Smooth muscle cell (in vitro differentiated cells): Measurements from ENCODE around the gene AKR1C8. TPM values are rescaled to one million over a fixed set of nuclear protein-coding genes. Genes with fewer than 3 reads are reported as not detected.

Experiments used
- DNase-seq: peaks from one replicate; lab custom pipeline; 2025; ENCODE audit not compliant: unreplicated experiment; lab: John Stamatoyannopoulos, UW
- H2AFZ ChIP-seq: fragments of 200-600 bp; sonication (generic); 2 replicates; pipeline ENCODE4 v1.6.0; 2016; ENCODE audit warnings: antibody characterized with exemption, low read depth, mild to moderate bottlenecking
- H3F3A ChIP-seq: fragments of 200-600 bp; sonication (generic); 2 replicates; pipeline ENCODE4 v1.6.0; 2017; ENCODE audit warnings: antibody characterized with exemption, low read depth
- H3K27ac ChIP-seq: fragments of 200-600 bp; sonication (generic); 2 replicates; pipeline ENCODE4 v1.5.1; 2016; ENCODE audit warnings: low read depth, mild to moderate bottlenecking
- H3K27me3 ChIP-seq: fragments of 200-600 bp; sonication (generic); 2 replicates; pipeline ENCODE4 v1.6.1; 2016; ENCODE audit warnings: low read depth, mild to moderate bottlenecking
- H3K36me3 ChIP-seq: fragments of 200-600 bp; sonication (generic); 2 replicates; pipeline ENCODE4 v1.5.1; 2016; ENCODE audit warnings: low read depth
- H3K4me1 ChIP-seq: fragments of 200-600 bp; sonication (generic); 2 replicates; pipeline ENCODE4 v1.5.1; 2016; ENCODE audit warnings: low read depth
- H3K4me2 ChIP-seq: fragments of 200-600 bp; sonication (generic); 2 replicates; pipeline ENCODE4 v1.6.0; 2016; ENCODE audit warnings: mild to moderate bottlenecking
- H3K4me3 ChIP-seq: fragments of 200-600 bp; sonication (generic); 2 replicates; pipeline ENCODE4 v1.5.1; 2016; ENCODE audit warnings: mild to moderate bottlenecking
- H3K79me2 ChIP-seq: fragments of 200-600 bp; sonication (generic); 2 replicates; pipeline ENCODE4 v1.6.0; 2016; ENCODE audit warnings: low read depth, mild to moderate bottlenecking
- H3K9ac ChIP-seq: fragments of 200-600 bp; sonication (generic); 2 replicates; pipeline ENCODE4 v1.6.0; 2016; ENCODE audit warnings: low read depth
- H3K9me3 ChIP-seq: fragments of 200-600 bp; sonication (generic); replicated peaks from 2 replicates; pipeline ENCODE4 v1.5.1; 2016; ENCODE audit warnings: low read depth
- H4K20me1 ChIP-seq: fragments of 200-600 bp; sonication (generic); 2 replicates; pipeline ENCODE4 v1.6.0; 2016; ENCODE audit warnings: low read depth
- WGBS: methylation state at CpG from one replicate; pipeline ENCODE4 v1.1.7; 2016; ENCODE audit warnings: low lambda C conversion rate; 5-methylcytosine and 5-hydroxymethylcytosine counted together
- polyA plus RNA-seq: library from polyadenylated mRNA; unstranded; fragments of >200 nt; fragmentation: Nextera tagmentation; extraction: Ambion mirVana; gene quantifications from 2 replicates; pipeline ENCODE4 v1.2.1, GENCODE V29; 2016
- total RNA-seq: library from RNA; depleted of rRNA; stranded (reverse); fragments of >200 nt; gene quantifications from 2 replicates; pipeline ENCODE4 v1.2.3, GENCODE V29; 2014
- TF ChIP-seq, protein P1 (sequence below): fragments of 200-600 bp; sonication (generic); IDR thresholded peaks from 2 replicates; pipeline ENCODE4 v1.5.1; 2017; ENCODE audit warnings: borderline replicate concordance, mild to moderate bottlenecking, antibody characterized with exemption; ENCODE audit not compliant: insufficient read depth, poor library complexity, severe bottlenecking

Gene AKR1C8
- total and polyA plus RNA-seq, 2 experiments from 2014 or later, result not detected

DNA sequence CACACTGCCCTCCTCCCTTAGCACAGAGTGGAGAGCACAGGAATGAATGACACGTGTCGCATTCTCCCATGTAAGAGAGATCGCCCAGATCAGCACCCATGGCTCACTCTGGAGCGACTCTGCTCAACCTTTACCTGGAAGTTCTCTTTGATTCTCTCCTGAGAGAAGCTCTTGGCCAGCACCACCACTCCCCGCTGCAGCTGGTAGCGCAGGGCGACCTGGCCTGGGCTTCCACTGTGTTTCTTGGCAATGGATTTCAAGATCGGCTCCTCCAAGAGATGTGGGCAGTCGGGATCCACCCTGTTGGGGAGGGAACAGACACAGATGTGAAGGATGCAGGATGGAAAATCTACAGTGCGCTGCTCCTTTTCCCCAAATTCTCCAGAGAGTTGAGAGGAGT, 27.4 kb downstream of the AKR1C8 start:
- peaks cover 5% of the 10 kb centered on the region for H3K9me3 ChIP-seq
- H3K9ac ChIP-seq, result no peak overlapping the region
- no peaks in the 10 kb centered on the region for H3K36me3 ChIP-seq
- H3K4me2 ChIP-seq, result no peak overlapping the region
- H3K4me3 ChIP-seq, result no peak overlapping the region
- no peaks in the 10 kb centered on the region for H3K79me2 ChIP-seq
- H3K27me3 ChIP-seq, result no peaks in the 10 kb centered on the region
- no peak overlapping the region for H2AFZ ChIP-seq
- H4K20me1 ChIP-seq, result no peaks in the 10 kb centered on the region
- H3K27ac ChIP-seq, result no peak overlapping the region
- no peaks in the 10 kb centered on the region for H3F3A ChIP-seq
- no peak for DNase-seq
- TF ChIP-seq, protein P1, sequence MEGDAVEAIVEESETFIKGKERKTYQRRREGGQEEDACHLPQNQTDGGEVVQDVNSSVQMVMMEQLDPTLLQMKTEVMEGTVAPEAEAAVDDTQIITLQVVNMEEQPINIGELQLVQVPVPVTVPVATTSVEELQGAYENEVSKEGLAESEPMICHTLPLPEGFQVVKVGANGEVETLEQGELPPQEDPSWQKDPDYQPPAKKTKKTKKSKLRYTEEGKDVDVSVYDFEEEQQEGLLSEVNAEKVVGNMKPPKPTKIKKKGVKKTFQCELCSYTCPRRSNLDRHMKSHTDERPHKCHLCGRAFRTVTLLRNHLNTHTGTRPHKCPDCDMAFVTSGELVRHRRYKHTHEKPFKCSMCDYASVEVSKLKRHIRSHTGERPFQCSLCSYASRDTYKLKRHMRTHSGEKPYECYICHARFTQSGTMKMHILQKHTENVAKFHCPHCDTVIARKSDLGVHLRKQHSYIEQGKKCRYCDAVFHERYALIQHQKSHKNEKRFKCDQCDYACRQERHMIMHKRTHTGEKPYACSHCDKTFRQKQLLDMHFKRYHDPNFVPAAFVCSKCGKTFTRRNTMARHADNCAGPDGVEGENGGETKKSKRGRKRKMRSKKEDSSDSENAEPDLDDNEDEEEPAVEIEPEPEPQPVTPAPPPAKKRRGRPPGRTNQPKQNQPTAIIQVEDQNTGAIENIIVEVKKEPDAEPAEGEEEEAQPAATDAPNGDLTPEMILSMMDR, result no peak
- 82% methylated on average over 10 of the region's 10 CpGs for WGBS
- H3K4me1 ChIP-seq, result no peaks in the 10 kb centered on the region

- DNase-seq, result no peak
- no peaks in the 10 kb centered on the region for H3K36me3 ChIP-seq
- TF ChIP-seq, protein P1, result no peak
- no peaks in the 10 kb centered on the region for H3K27me3 ChIP-seq
- H4K20me1 ChIP-seq, result no peaks in the 10 kb centered on the region
- no peak overlapping the region for H3K4me2 ChIP-seq
- H3K79me2 ChIP-seq, result no peaks in the 10 kb centered on the region
- H3K9me3 ChIP-seq, result peaks cover under 1% of the 10 kb centered on the region
- no peaks in the 10 kb centered on the region for H3K4me1 ChIP-seq
- 58% methylated on average over 1 of the region's 1 CpG for WGBS
- no peak overlapping the region for H2AFZ ChIP-seq
- H3F3A ChIP-seq, result no peaks in the 10 kb centered on the region
- H3K4me3 ChIP-seq, result no peak overlapping the region
- H3K9ac ChIP-seq, result no peak overlapping the region
- H3K27ac ChIP-seq, result no peak overlapping the region
Observed at GRCh38 chr10:5155951-5156350, 29.0 kb downstream of the AKR1C8 start.

DNA sequence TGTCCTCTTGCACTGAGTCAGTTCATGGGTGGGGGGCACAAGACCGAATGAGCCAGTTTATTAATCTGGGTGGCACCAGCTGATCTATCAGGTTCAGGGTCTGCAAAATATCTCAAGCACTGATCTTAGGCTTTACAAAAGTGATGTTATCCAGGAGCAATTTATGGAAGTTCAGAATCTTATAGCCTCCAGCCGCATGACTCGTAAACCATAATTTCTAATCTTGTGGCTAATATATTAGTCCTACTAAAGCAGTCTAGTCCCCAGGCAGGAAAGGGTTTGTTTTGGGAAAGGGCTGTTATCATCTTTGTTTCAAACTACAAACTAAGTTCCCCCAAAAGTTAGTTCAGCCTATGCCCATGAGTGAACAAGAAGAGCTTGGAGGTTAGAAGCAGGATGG, 33.9 kb downstream of the AKR1C8 start:
- TF ChIP-seq, protein P1, result no peak
- Histone ChIP-seq H3K27me3 (no peaks in the 10 kb centered on the region), H2AFZ (no peak overlapping the region), H3K4me1 (no peaks in the 10 kb centered on the region), H3K9me3 (no peaks in the 10 kb centered on the region), H4K20me1 (no peaks in the 10 kb centered on the region), H3K4me3 (no peak overlapping the region), H3F3A (no peaks in the 10 kb centered on the region), H3K79me2 (no peaks in the 10 kb centered on the region), H3K9ac (no peak overlapping the region), H3K27ac (no peak overlapping the region), H3K4me2 (no peak overlapping the region), H3K36me3 (no peaks in the 10 kb centered on the region)
- WGBS, result 72% methylated on average over 3 of the region's 3 CpGs
- DNase-seq, result no peak

DNA sequence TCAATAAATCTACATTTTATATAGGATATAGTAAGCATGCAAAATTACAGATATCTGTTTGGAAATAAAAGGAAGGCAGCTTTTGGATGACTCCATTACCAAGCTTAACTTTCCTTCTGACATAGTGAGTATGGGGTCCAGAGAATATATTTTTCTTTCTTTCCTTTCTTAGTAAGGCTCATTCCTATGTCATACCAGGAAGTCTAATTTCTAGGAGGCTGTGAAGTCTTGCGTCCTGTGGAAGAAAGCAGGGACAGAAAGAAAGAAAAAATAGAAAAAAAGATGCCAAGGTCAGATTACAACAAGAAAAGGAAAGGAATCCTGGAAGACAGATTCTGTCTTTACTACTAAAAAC, 36.3 kb downstream of the AKR1C8 start:
- 88% methylated on average over 1 of the region's 1 CpG for WGBS
- TF ChIP-seq, protein P1, result no peak
- no peaks in the 10 kb centered on the region for H3K36me3 ChIP-seq
- no peak overlapping the region for H3K4me2 ChIP-seq
- H3K4me3 ChIP-seq, result no peak overlapping the region
- no peak overlapping the region for H3K27ac ChIP-seq
- H3F3A ChIP-seq, result no peaks in the 10 kb centered on the region
- no peaks in the 10 kb centered on the region for H3K79me2 ChIP-seq
- no peaks in the 10 kb centered on the region for H3K4me1 ChIP-seq
- no peak overlapping the region for H3K9ac ChIP-seq
- H3K9me3 ChIP-seq, result no peaks in the 10 kb centered on the region
- no peak for DNase-seq
- H4K20me1 ChIP-seq, result no peaks in the 10 kb centered on the region
- H3K27me3 ChIP-seq, result no peaks in the 10 kb centered on the region
- H2AFZ ChIP-seq, result no peak overlapping the region
